ENCODE measurements around the gene ATP2A1.
A peak's percentile ranks its signal among the peaks of the same experiment; 100 is the strongest.

ATP2A1 gene

DNA sequence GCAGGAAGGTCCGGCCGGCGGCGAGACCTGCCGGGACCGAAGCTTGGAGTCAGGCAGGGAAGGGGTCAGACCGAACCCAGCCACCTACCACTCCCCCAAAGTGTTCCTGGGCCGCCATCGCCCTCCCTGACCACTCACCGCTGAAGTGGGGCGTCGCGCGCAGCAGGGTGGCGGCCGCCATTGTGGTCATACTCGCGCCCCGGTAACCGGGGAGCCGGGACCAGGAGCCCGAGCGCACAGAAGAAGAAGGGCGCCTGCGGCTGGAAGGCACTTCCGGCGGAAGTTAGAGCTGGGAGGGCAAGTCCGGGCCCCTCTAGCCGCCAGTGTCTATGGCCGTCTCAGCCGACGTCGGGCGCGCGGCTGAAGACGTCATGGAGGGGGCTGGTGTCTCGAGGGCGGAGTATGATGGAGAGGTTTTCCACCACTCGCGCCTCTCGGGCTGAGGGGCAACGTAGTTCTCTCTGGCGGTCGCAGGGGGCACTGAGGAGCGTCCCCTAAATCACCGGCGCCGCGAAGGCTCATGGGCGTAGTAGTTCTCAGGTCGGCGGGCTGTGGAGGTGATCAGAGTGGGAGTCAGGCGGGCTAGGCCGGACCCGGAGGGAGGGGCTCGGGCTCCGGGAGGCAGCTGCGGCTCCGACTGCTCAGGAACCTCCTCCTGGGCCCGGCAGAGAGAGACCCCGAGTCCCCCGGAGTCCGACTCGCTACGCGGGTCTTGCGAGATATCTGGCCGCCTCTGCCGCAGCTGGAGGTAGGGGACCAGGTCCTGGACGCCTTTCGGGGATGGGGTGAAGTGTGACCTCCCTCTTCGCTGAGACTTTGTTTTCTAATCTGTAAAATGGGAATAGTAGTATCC lies 32.0 kb upstream of the ATP2A1 start, which contains the start of gene TUFM:
Gene TUFM (minus strand): TSS at position 269 of the 853 bp plus-strand sequence. CDS start 79 bp downstream, at position 190.
- ChIA-PET CTCF (interaction anchor here (0.9 kb wide), 1 partner anchor 10 kb away, joined by 5 read pairs; no protein-coding TSS in a partner anchor), POLR2A (interaction anchor here (0.6 to 5.9 kb wide), 19 partner anchors 8 to 554 kb away, joined by 3 to 96 read pairs (median 6); partner anchors contain the start of genes ATXN2L, NFATC2IP, SBK1 and SH2B1)
- peak; percentile 96 for DNase-seq (ENCODE audit: extremely low spot score)

GRCh38 chr16:28846933-28847273 lies 31.4 kb upstream of the ATP2A1 start:
- CTCF ChIA-PET, result interaction anchor here (0.9 kb wide), 1 partner anchor 10 kb away, joined by 5 read pairs; no protein-coding TSS in a partner anchor
- POLR2A ChIA-PET, result interaction anchor here (1.0 to 5.9 kb wide), 8 partner anchors 9 to 127 kb away, joined by 3 to 96 read pairs (median 10); partner anchors contain the start of genes ATXN2L and SH2B1

More for the DNA sequence above, 32.0 kb upstream of the ATP2A1 start, which contains the start of gene TUFM:
- TF ChIP-seq, protein P1, sequence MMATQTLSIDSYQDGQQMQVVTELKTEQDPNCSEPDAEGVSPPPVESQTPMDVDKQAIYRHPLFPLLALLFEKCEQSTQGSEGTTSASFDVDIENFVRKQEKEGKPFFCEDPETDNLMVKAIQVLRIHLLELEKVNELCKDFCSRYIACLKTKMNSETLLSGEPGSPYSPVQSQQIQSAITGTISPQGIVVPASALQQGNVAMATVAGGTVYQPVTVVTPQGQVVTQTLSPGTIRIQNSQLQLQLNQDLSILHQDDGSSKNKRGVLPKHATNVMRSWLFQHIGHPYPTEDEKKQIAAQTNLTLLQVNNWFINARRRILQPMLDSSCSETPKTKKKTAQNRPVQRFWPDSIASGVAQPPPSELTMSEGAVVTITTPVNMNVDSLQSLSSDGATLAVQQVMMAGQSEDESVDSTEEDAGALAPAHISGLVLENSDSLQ (IDR thresholded peaks at IDR 0.05), result peak; percentile 94
- TF ChIP-seq FOXM1 (IDR thresholded peaks at IDR 0.05; ENCODE audit: borderline replicate concordance), result no peak
- TF ChIP-seq ELF4 (IDR thresholded peaks at IDR 0.05), result peak; percentile 55; the same call in 1 of the 2 replicates

GRCh38 chr16:28858421-28858820 lies 19.9 kb upstream of the ATP2A1 start:
- ChIA-PET POLR2A (interaction anchor here (1.0 to 2.7 kb wide), 3 partner anchors 12 to 86 kb away, joined by 3 to 15 read pairs (median 12); partner anchors contain the start of genes ATXN2L and TUFM), CTCF (no interaction called here)
- no peak for TF ChIP-seq ARNT (IDR thresholded peaks at IDR 0.05)
- TF ChIP-seq FOXA1 (IDR thresholded peaks at IDR 0.05), result no peak
- no peak for TF ChIP-seq LEF1 (IDR thresholded peaks at IDR 0.05; ENCODE audit: borderline replicate concordance)
- TF ChIP-seq, protein P1 (IDR thresholded peaks at IDR 0.05), result no peak
- TF ChIP-seq SP1 (IDR thresholded peaks at IDR 0.05), result no peak
- TF ChIP-seq FOXM1 (IDR thresholded peaks at IDR 0.05; ENCODE audit: borderline replicate concordance), result no peak
- no peak for TF ChIP-seq FOXK2 (IDR thresholded peaks at IDR 0.05)
- no peak for TF ChIP-seq SUZ12 (IDR thresholded peaks at IDR 0.05)
- DNase-seq (ENCODE audit: extremely low spot score), result no peak

More at GRCh38 chr16:28846933-28847273, 31.4 kb upstream of the ATP2A1 start:
- TF ChIP-seq FOXK2 (IDR thresholded peaks at IDR 0.05) (no peak), ELF4 (IDR thresholded peaks at IDR 0.05) (no peak), LEF1 (IDR thresholded peaks at IDR 0.05; ENCODE audit: borderline replicate concordance) (no peak), SP1 (IDR thresholded peaks at IDR 0.05) (no peak), FOXA1 (IDR thresholded peaks at IDR 0.05) (no peak), HDGF (IDR thresholded peaks at IDR 0.05; ENCODE audit: borderline replicate concordance) (no peak)
- no peak for DNase-seq (ENCODE audit: extremely low spot score)

DNA sequence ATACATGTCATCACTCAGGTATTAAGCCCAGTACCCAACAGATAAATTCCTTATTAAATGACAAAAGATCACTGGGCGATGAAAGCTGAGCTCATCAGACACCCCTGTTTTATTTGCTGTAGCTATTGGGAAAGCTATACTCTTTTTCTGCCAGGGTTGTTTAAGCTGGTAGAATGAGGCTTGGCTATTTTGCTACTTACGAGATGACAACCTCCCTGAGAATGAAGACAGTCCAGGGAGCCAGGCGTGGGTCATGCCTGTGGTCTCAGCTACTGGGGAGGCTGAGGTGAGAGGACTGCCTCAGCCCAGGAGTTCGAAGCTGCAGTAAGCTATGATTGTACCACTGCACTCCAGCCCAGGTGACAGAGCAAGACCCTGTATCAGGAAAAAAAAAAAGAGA lies 19.0 kb upstream of the ATP2A1 start:
- CTCF ChIA-PET, result interaction anchor here (0.7 kb wide), 1 partner anchor 86 kb away, joined by 3 read pairs; no protein-coding TSS in a partner anchor
- POLR2A ChIA-PET, result interaction anchor here (0.7 to 2.7 kb wide), 3 partner anchors 13 to 91 kb away, joined by 3 to 15 read pairs (median 12); partner anchors contain the start of genes ATXN2L, NFATC2IP and TUFM

GRCh38 chr16:28863929-28864793 lies 14.1 kb upstream of the ATP2A1 start:
- no peak for DNase-seq (ENCODE audit: extremely low spot score)
- POLR2A ChIA-PET, result interaction anchor here (0.6 to 4.5 kb wide), 16 partner anchors 10 to 86 kb away, joined by 3 to 96 read pairs (median 5); partner anchors contain the start of genes ATXN2L, NFATC2IP and TUFM
- CTCF ChIA-PET, result interaction anchor here (1.8 kb wide), 1 partner anchor 81 kb away, joined by 6 read pairs; no protein-coding TSS in a partner anchor
- TF ChIP-seq TARDBP (IDR thresholded peaks at IDR 0.05), result no peak
- TF ChIP-seq L3MBTL2 (conservative IDR thresholded peaks at IDR 0.05), result peak; percentile 79
- no peak for TF ChIP-seq HDGF (IDR thresholded peaks at IDR 0.05; ENCODE audit: borderline replicate concordance)
- TF ChIP-seq FOXA1 (IDR thresholded peaks at IDR 0.05), result no peak
- TF ChIP-seq SUZ12 (IDR thresholded peaks at IDR 0.05), result no peak
- TF ChIP-seq LEF1 (IDR thresholded peaks at IDR 0.05; ENCODE audit: borderline replicate concordance), result no peak

More for the DNA sequence above, 19.0 kb upstream of the ATP2A1 start:
- TF ChIP-seq ELF4 (IDR thresholded peaks at IDR 0.05) (no peak), NFRKB (IDR thresholded peaks at IDR 0.05) (no peak), FOXK2 (IDR thresholded peaks at IDR 0.05) (no peak), FOXM1 (IDR thresholded peaks at IDR 0.05; ENCODE audit: borderline replicate concordance) (no peak), FOXA1 (IDR thresholded peaks at IDR 0.05) (no peak), L3MBTL2 (conservative IDR thresholded peaks at IDR 0.05) (no peak), TARDBP (IDR thresholded peaks at IDR 0.05) (no peak)
- TF ChIP-seq, protein P1 (IDR thresholded peaks at IDR 0.05), result no peak
- DNase-seq (ENCODE audit: extremely low spot score), result no peak

DNA sequence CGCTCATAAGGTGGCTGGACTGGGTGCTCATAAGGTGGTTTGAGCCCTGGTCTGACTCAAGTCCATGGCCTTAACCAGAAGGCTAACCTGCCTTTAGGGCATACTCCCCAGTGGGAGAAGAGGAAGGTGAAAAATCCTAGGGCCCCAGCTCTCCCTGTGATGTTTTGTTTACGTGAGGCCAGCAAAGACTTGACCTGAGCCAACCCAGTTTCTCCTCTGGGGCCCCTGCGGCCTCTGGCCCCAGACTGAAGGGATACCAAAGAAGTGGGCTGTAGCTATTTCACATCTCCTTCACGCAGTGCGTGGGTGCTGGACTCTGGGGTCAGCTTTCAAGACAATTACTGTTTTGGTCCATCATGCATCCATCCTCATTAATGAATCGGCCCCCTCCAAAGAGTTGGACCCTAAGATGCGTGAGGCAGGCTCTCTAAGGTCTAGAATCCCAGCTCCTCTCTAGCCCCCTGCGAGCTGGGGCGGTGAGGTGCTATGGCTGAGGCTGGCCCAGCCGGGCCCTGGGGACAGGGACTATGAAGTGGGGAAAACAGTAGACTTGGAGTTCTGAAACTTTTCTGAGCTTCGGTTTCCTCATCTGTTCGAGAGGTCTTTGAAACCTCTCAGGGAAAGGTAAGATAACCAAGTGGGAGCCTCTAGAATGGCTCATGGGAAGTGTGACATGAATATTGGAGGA lies 13.1 kb upstream of the ATP2A1 start:
- no peak for DNase-seq (ENCODE audit: extremely low spot score)
- TF ChIP-seq ELF4 (IDR thresholded peaks at IDR 0.05) (no peak), FOXA1 (IDR thresholded peaks at IDR 0.05) (no peak), SP1 (IDR thresholded peaks at IDR 0.05) (no peak), FOXM1 (IDR thresholded peaks at IDR 0.05; ENCODE audit: borderline replicate concordance) (no peak), CTBP1 (IDR thresholded peaks at IDR 0.05; ENCODE audit: borderline replicate concordance) (no peak), BHLHE40 (IDR thresholded peaks at IDR 0.05; ENCODE audit: borderline replicate concordance) (no peak), NFRKB (IDR thresholded peaks at IDR 0.05) (no peak), LEF1 (IDR thresholded peaks at IDR 0.05; ENCODE audit: borderline replicate concordance) (no peak)
- TF ChIP-seq, protein P1 (IDR thresholded peaks at IDR 0.05), result no peak
- ChIA-PET CTCF (no interaction called here), POLR2A (interaction anchor here (0.6 to 4.5 kb wide), 10 partner anchors 9 to 85 kb away, joined by 3 to 96 read pairs (median 4); partner anchors contain the start of genes NFATC2IP and TUFM)

Measured in HEK293T (cell line).